Ovary (tissue), 9 donors: ENCODE measurements around the gene TBX3. TPM values are rescaled to one million over a fixed set of nuclear protein-coding genes. Genes with fewer than 3 reads are reported as not detected.

Experiments used
- DNase-seq, 5 donors: peaks; one replicate each; pipeline ENCODE4 v3.0.0-alpha.2; 2019 to 2020
- H3K27ac ChIP-seq, 2 donors: fragments of 200-600 bp; one replicate each; pipeline versions ENCODE4 v1.5.1 to v1.8.0; 2019 to 2022
- H3K27me3 ChIP-seq: fragments of 200-600 bp; one replicate; pipeline ENCODE4 v1.8.0; 2022
- H3K36me3 ChIP-seq: fragments of 200-600 bp; sonication (generic); one replicate; pipeline ENCODE4 v1.5.1; 2019
- H3K4me1 ChIP-seq: one replicate; pipeline ENCODE4 v1.8.1; 2013; ENCODE audit warnings: mild to moderate bottlenecking, moderate library complexity; ENCODE audit not compliant: insufficient read depth
- H3K4me3 ChIP-seq: fragments of 200-600 bp; sonication (generic); one replicate; pipeline ENCODE4 v1.5.1; 2017
- H3K9me3 ChIP-seq, 2 donors: fragments of 200-600 bp in 1 of 2; sonication (generic) in 1 of 2; one replicate each; pipeline versions ENCODE4 v1.5.1 to v1.8.1; 2013 to 2019; ENCODE audit warnings: mild to moderate bottlenecking in 1 of 2, moderate library complexity in 1 of 2
- CTCF ChIP-seq, 3 donors: fragments of 450-650 bp in 2 of 3; fragments of 200-600 bp in 1 of 3; IDR thresholded peaks; one replicate each; pipeline versions ENCODE4 v1.5.1 to v1.8.0; 2016 to 2022; ENCODE audit warnings: antibody characterized with exemption in 3 of 3, mild to moderate bottlenecking in 1 of 3
- EP300 ChIP-seq: sonication (generic); formaldehyde crosslinking; IDR thresholded peaks from one replicate; pipeline ENCODE4 v1.6.1; 2017; ENCODE audit warnings: antibody characterized with exemption
- POLR2A ChIP-seq: fragments of 450-650 bp; IDR thresholded peaks from one replicate; pipeline ENCODE4 v1.6.1; 2017; ENCODE audit warnings: antibody characterized with exemption, mild to moderate bottlenecking, moderate library complexity
- WGBS, 3 donors: extraction: QIAGEN DNeasy Blood & Tissue Kit in 1 of 3; methylation state at CpG; one replicate each; pipeline versions ENCODE4 v1.1.5 to v1.1.7; 2013 to 2017; 5-methylcytosine and 5-hydroxymethylcytosine counted together
- intact Hi-C, 4 donors: fragments of 100-400 bp; cut with DNase I; formaldehyde crosslinking; loops; one replicate each; pipeline versions ENCODE4 v1.11.0 to v1.15.1; 2022 to 2023
- polyA plus RNA-seq, 2 donors: library from polyadenylated mRNA; stranded (reverse); fragments of 200-250 nt in 1 of 2; fragments of 350-450 nt in 1 of 2; fragmentation: Illumina TruSeq in 1 of 2; extraction: RNeasy Lipid Tissue Mini Kit (QIAGEN cat#74804) in 1 of 2; gene quantifications; one replicate each; pipeline ENCODE4 v1.2.3, GENCODE V29; 2013 to 2014
- total RNA-seq, 7 donors: library from RNA; depleted of rRNA in 2 of 7; stranded (reverse); fragments of >200 nt in 2 of 7; fragmentation: NEBNext Ultra II Directional in 3 of 7; extraction: Animal tissue kit (Norgen Biotek cat#: 25700) in 3 of 7; gene quantifications; one replicate each; pipeline versions ENCODE4 v1.1.0 to v1.2.4, GENCODE V29; 2016 to 2023
- donor health status: DM: no; HTN: no; CAD: no; lungs with moderate emphysema.
- donor health status: DM: no; HTN: no; CAD: no.
- donor health status: Bipolar disorder and iron deficiency.
- donor health status: DM: yes; HTN: yes; CAD: no.
- donor health status: DM: no; HTN: no; CAD: no.
- donor health status: DM: yes; HTN: yes; CAD: no.

Gene TBX3
- total and polyA plus RNA-seq, 9 donors: 25.4 to 106 (median 61.2) TPM

GRCh38 chr12:114669401-114670290 is 14.3 kb downstream of the TBX3 start:
- intact Hi-C loops: loop anchor here in 3 of 4 donors (5.0 to 10.0 kb wide), 2 partner anchors 785 to 1083 kb away; no protein-coding TSS in a partner anchor
- TF ChIP-seq CTCF (IDR thresholded peaks at IDR 0.05) (no peak), POLR2A (no peak), EP300 (no peak)
- peak in 4 of 5 donors; percentile 49 to 60 (median 55) for DNase-seq
- Histone ChIP-seq H3K27ac (peak overlapping the region; percentile 43 to 80), H3K27me3 (no peaks in the 10 kb centered on the region), H3K4me1 (peaks cover 11% of the 10 kb centered on the region), H3K9me3 (no peaks in the 10 kb centered on the region), H3K36me3 (no peaks in the 10 kb centered on the region), H3K4me3 (peak overlapping the region; percentile 45)
- WGBS, 3 donors: 43 to 88% (median 70%) methylated on average over 33 of the region's 33 CpGs

- Histone ChIP-seq H3K36me3 (no peaks in the 10 kb centered on the region), H3K27me3 (no peaks in the 10 kb centered on the region), H3K4me1 (peaks cover 11% of the 10 kb centered on the region), H3K4me3 (peak overlapping the region; percentile 45), H3K27ac (peak overlapping the region; percentile 43 to 80), H3K9me3 (no peaks in the 10 kb centered on the region)
- WGBS, 3 donors: 23 to 47% (median 30%) methylated on average over 20 of the region's 20 CpGs
- DNase-seq: peak in 1 of 5 donors; percentile 57
- intact Hi-C loops: loop anchor here in 3 of 4 donors (5.0 to 10.0 kb wide), 2 partner anchors 786 to 1083 kb away; no protein-coding TSS in a partner anchor
- no peak for TF ChIP-seq POLR2A
- no peak for TF ChIP-seq CTCF (IDR thresholded peaks at IDR 0.05)
- TF ChIP-seq EP300: no peak
Observed at GRCh38 chr12:114668886-114669288, 15.1 kb downstream of the TBX3 start.

- intact Hi-C loops: loop anchor here in 3 of 4 donors (5.0 to 10.0 kb wide), 2 partner anchors 786 to 1084 kb away; no protein-coding TSS in a partner anchor
- Histone ChIP-seq H3K4me3 (peak overlapping the region; percentile 45), H3K36me3 (no peaks in the 10 kb centered on the region), H3K4me1 (peaks cover 8% of the 10 kb centered on the region), H3K27me3 (no peaks in the 10 kb centered on the region), H3K9me3 (no peaks in the 10 kb centered on the region), H3K27ac (peak overlapping the region; percentile 43 to 80)
- DNase-seq: peak; percentile 82 to 87 (median 83)
- 0 to 1% (median 1%) methylated on average over 43 to 46 of the region's 46 CpGs for WGBS, 3 donors
- TF ChIP-seq CTCF (IDR thresholded peaks at IDR 0.05) (peak; percentile 43 to 74 (median 49)), EP300 (no peak), POLR2A (peak; percentile 30)
Observed at GRCh38 chr12:114668151-114668885, 15.7 kb downstream of the TBX3 start.

- TF ChIP-seq CTCF (IDR thresholded peaks at IDR 0.05) (no peak), POLR2A (no peak), EP300 (no peak)
- Histone ChIP-seq H3K9me3 (no peaks in the 10 kb centered on the region), H3K27ac (peak overlapping the region in 1 of 2 donors; percentile 80), H3K27me3 (no peaks in the 10 kb centered on the region), H3K36me3 (no peaks in the 10 kb centered on the region), H3K4me3 (peak overlapping the region; percentile 45), H3K4me1 (peaks cover 8% of the 10 kb centered on the region)
- peak in 1 of 5 donors; percentile 29 for DNase-seq
- intact Hi-C loops: loop anchor here (2.0 to 10.0 kb wide), 3 partner anchors 787 to 1085 kb away; no protein-coding TSS in a partner anchor
- WGBS, 3 donors: 38 to 48% (median 38%) methylated on average over 16 of the region's 16 CpGs
Observed at GRCh38 chr12:114667669-114668150, 16.3 kb downstream of the TBX3 start.
